Tongue (tissue), 2 donors: ENCODE data around the gene ARHGAP4. TPM values are rescaled to one million over a fixed set of nuclear protein-coding genes. Genes with fewer than 3 reads are reported as not detected.

ENCODE experiments used
- DNase-seq: peaks from one replicate; pipeline ENCODE4 v3.0.0-alpha.2; 2015
- total RNA-seq: library from RNA; depleted of rRNA; stranded (reverse); fragments of >200 nt; gene quantifications from one replicate; pipeline ENCODE4 v1.2.3, GENCODE V29; 2014

Gene ARHGAP4
- total RNA-seq, 1 donor from 2014 or later = 19.6 TPM

- DNase-seq = no peak
Observed at GRCh38 chrX:153945956-153946943, 20.2 kb upstream of the ARHGAP4 start.

GRCh38 chrX:153944800-153945150 lies 18.7 kb upstream of the ARHGAP4 start:
- DNase-seq = no peak

GRCh38 chrX:153944140-153944799 lies 18.2 kb upstream of the ARHGAP4 start, which contains the start of gene RENBP:
TSS of gene RENBP (minus strand) at chrX:153944643. CDS start at chrX:153944610, 33 bp downstream.
- no peak for DNase-seq

- no peak for DNase-seq
Observed at GRCh38 chrX:153941336-153942252, 15.5 kb upstream of the ARHGAP4 start.

GRCh38 chrX:153939573-153939972 lies 13.5 kb upstream of the ARHGAP4 start:
- DNase-seq = no peak

GRCh38 chrX:153938226-153938786 lies 12.2 kb upstream of the ARHGAP4 start:
- DNase-seq = no peak

- DNase-seq = no peak
Observed at GRCh38 chrX:153937056-153937455, 11.0 kb upstream of the ARHGAP4 start.

GRCh38 chrX:153935326-153935851 lies 9.3 kb upstream of the ARHGAP4 start:
- no peak for DNase-seq

GRCh38 chrX:153934762-153935325 lies 8.8 kb upstream of the ARHGAP4 start, which contains the start of gene NAA10:
TSS of gene NAA10 (minus strand) at chrX:153935037. CDS start at chrX:153934904, 133 bp downstream.
- DNase-seq = peak; percentile 85

- DNase-seq = no peak
Observed at GRCh38 chrX:153934148-153934761, 8.2 kb upstream of the ARHGAP4 start.

GRCh38 chrX:153933748-153934147 lies 7.7 kb upstream of the ARHGAP4 start:
- no peak for DNase-seq

GRCh38 chrX:153932220-153932915 lies 6.3 kb upstream of the ARHGAP4 start:
- no peak for DNase-seq

- DNase-seq = no peak
Observed at GRCh38 chrX:153931748-153932147, 5.7 kb upstream of the ARHGAP4 start.

GRCh38 chrX:153931151-153931550 lies 5.1 kb upstream of the ARHGAP4 start:
- no peak for DNase-seq

- DNase-seq = no peak
Observed at GRCh38 chrX:153930011-153930910, 4.2 kb upstream of the ARHGAP4 start.

- no peak for DNase-seq
Observed at GRCh38 chrX:153929576-153929975, 3.5 kb upstream of the ARHGAP4 start.

- no peak for DNase-seq
Observed at GRCh38 chrX:153928846-153929245, 2.8 kb upstream of the ARHGAP4 start.

GRCh38 chrX:153927922-153928760 lies 2.1 kb upstream of the ARHGAP4 start:
- peak; percentile 98 for DNase-seq
